ENCODE data around the gene SLC35A4.
"Not testable (repeated sequence)": the region's sequence is repeated elsewhere in the genome, so short reads cannot be mapped to it uniquely, and the experiment has no call there.

The SLC35A4 gene

GRCh38 chr5:140591747-140592372 is 27.2 kb downstream of the SLC35A4 start:
- H3K4me2 ChIP-seq (ENCODE audit: low read length), result no peak overlapping the region
- no peaks in the 10 kb centered on the region for H3K9me3 ChIP-seq (ENCODE audit: control insufficient read depth, insufficient read depth, low read length)
- H3K9me2 ChIP-seq (replicated peaks; ENCODE audit: control insufficient read depth, low read length), result no peaks in the 10 kb centered on the region
- TF ChIP-seq CTCF (IDR thresholded peaks at IDR 0.05; ENCODE audit: low read depth, low read length, poor library complexity, severe bottlenecking) (no peak), EZH2phosphoT487 (IDR thresholded peaks at IDR 0.05; ENCODE audit: borderline replicate concordance, low read length) (no peak)
- peaks cover 14% of the 10 kb centered on the region for H3K27me3 ChIP-seq (ENCODE audit: control insufficient read depth, low read length)
- H3K36me3 ChIP-seq (ENCODE audit: control insufficient read depth, low read length), result no peaks in the 10 kb centered on the region
- no peaks in the 10 kb centered on the region for H3K4me1 ChIP-seq (ENCODE audit: control insufficient read depth, low read length)
- no peak overlapping the region for H3K27ac ChIP-seq (ENCODE audit: low read depth, low read length)
- H4K20me1 ChIP-seq (ENCODE audit: control insufficient read depth, insufficient read depth, low read depth, low read length), result no peaks in the 10 kb centered on the region
- H3K4me3 ChIP-seq (ENCODE audit: low read length), result no peak overlapping the region
- no peaks in the 10 kb centered on the region for H3F3A ChIP-seq (ENCODE audit: control insufficient read depth, insufficient read depth)
- H3K79me2 ChIP-seq (ENCODE audit: control insufficient read depth, low read length), result no peaks in the 10 kb centered on the region

GRCh38 chr5:140593070-140593469 is 28.4 kb downstream of the SLC35A4 start:
- H3K36me3 ChIP-seq (ENCODE audit: control insufficient read depth, low read length); H4K20me1 ChIP-seq (ENCODE audit: control insufficient read depth, insufficient read depth, low read depth, low read length); H3K79me2 ChIP-seq (ENCODE audit: control insufficient read depth, low read length); H3K4me2 ChIP-seq (ENCODE audit: low read length); H3K9me2 ChIP-seq (replicated peaks; ENCODE audit: control insufficient read depth, low read length); H3K9me3 ChIP-seq (ENCODE audit: control insufficient read depth, insufficient read depth, low read length); H3K4me1 ChIP-seq (ENCODE audit: control insufficient read depth, low read length); H3K4me3 ChIP-seq (ENCODE audit: low read length); H3F3A ChIP-seq (ENCODE audit: control insufficient read depth, insufficient read depth); H3K27ac ChIP-seq (ENCODE audit: low read depth, low read length): not testable (repeated sequence)
- peaks cover 15% of the 10 kb centered on the region for H3K27me3 ChIP-seq (ENCODE audit: control insufficient read depth, low read length)

- H3K27ac ChIP-seq (ENCODE audit: low read depth, low read length), result no peak overlapping the region
- no peaks in the 10 kb centered on the region for H3K9me2 ChIP-seq (replicated peaks; ENCODE audit: control insufficient read depth, low read length)
- H3K79me2 ChIP-seq (ENCODE audit: control insufficient read depth, low read length), result no peaks in the 10 kb centered on the region
- H3F3A ChIP-seq (ENCODE audit: control insufficient read depth, insufficient read depth), result no peaks in the 10 kb centered on the region
- H4K20me1 ChIP-seq (ENCODE audit: control insufficient read depth, insufficient read depth, low read depth, low read length), result no peaks in the 10 kb centered on the region
- TF ChIP-seq CTCF (IDR thresholded peaks at IDR 0.05; ENCODE audit: low read depth, low read length, poor library complexity, severe bottlenecking) (no peak), EZH2phosphoT487 (IDR thresholded peaks at IDR 0.05; ENCODE audit: borderline replicate concordance, low read length) (no peak)
- peaks cover 15% of the 10 kb centered on the region for H3K27me3 ChIP-seq (ENCODE audit: control insufficient read depth, low read length)
- no peaks in the 10 kb centered on the region for H3K4me1 ChIP-seq (ENCODE audit: control insufficient read depth, low read length)
- no peak overlapping the region for H3K4me2 ChIP-seq (ENCODE audit: low read length)
- H3K9me3 ChIP-seq (ENCODE audit: control insufficient read depth, insufficient read depth, low read length), result no peaks in the 10 kb centered on the region
- H3K4me3 ChIP-seq (ENCODE audit: low read length), result no peak overlapping the region
- H3K36me3 ChIP-seq (ENCODE audit: control insufficient read depth, low read length), result no peaks in the 10 kb centered on the region
Observed at GRCh38 chr5:140594169-140594568, 29.5 kb downstream of the SLC35A4 start.

GRCh38 chr5:140595538-140596300 is 31.1 kb downstream of the SLC35A4 start:
- Histone ChIP-seq H3K36me3 (ENCODE audit: control insufficient read depth, low read length) (no peaks in the 10 kb centered on the region), H3K4me2 (ENCODE audit: low read length) (no peak overlapping the region), H3K4me1 (ENCODE audit: control insufficient read depth, low read length) (no peaks in the 10 kb centered on the region), H3K4me3 (ENCODE audit: low read length) (no peak overlapping the region), H3F3A (ENCODE audit: control insufficient read depth, insufficient read depth) (no peaks in the 10 kb centered on the region), H3K79me2 (ENCODE audit: control insufficient read depth, low read length) (no peaks in the 10 kb centered on the region), H3K9me2 (replicated peaks; ENCODE audit: control insufficient read depth, low read length) (no peaks in the 10 kb centered on the region), H4K20me1 (ENCODE audit: control insufficient read depth, insufficient read depth, low read depth, low read length) (no peaks in the 10 kb centered on the region), H3K9me3 (ENCODE audit: control insufficient read depth, insufficient read depth, low read length) (no peaks in the 10 kb centered on the region), H3K27ac (ENCODE audit: low read depth, low read length) (no peak overlapping the region), H3K27me3 (ENCODE audit: control insufficient read depth, low read length) (peaks cover 15% of the 10 kb centered on the region)
- TF ChIP-seq CTCF (IDR thresholded peaks at IDR 0.05; ENCODE audit: low read depth, low read length, poor library complexity, severe bottlenecking) (no peak), EZH2phosphoT487 (IDR thresholded peaks at IDR 0.05; ENCODE audit: borderline replicate concordance, low read length) (no peak)
